Measurements from ENCODE around the gene TOR1AIP2.
"Not testable (repeated sequence)": the region's sequence is repeated elsewhere in the genome, so short reads cannot be mapped to it uniquely, and the experiment has no call there.

Gene TOR1AIP2

GRCh38 chr1:179805291-179806195 lies 72.1 kb downstream of the TOR1AIP2 start:
- no peak overlapping the region for H3K4me3 ChIP-seq (ENCODE audit: low read depth, low read length)
- TF ChIP-seq, protein P1, sequence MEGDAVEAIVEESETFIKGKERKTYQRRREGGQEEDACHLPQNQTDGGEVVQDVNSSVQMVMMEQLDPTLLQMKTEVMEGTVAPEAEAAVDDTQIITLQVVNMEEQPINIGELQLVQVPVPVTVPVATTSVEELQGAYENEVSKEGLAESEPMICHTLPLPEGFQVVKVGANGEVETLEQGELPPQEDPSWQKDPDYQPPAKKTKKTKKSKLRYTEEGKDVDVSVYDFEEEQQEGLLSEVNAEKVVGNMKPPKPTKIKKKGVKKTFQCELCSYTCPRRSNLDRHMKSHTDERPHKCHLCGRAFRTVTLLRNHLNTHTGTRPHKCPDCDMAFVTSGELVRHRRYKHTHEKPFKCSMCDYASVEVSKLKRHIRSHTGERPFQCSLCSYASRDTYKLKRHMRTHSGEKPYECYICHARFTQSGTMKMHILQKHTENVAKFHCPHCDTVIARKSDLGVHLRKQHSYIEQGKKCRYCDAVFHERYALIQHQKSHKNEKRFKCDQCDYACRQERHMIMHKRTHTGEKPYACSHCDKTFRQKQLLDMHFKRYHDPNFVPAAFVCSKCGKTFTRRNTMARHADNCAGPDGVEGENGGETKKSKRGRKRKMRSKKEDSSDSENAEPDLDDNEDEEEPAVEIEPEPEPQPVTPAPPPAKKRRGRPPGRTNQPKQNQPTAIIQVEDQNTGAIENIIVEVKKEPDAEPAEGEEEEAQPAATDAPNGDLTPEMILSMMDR (IDR thresholded peaks at IDR 0.05; ENCODE audit: low read depth, low read length), result no peak
- DNase-seq (ENCODE audit: low read depth, low spot score), result no peak
- in situ Hi-C loops (cut with HindIII; ENCODE audit: low sequenced_read_pairs), result no loop called here

DNA sequence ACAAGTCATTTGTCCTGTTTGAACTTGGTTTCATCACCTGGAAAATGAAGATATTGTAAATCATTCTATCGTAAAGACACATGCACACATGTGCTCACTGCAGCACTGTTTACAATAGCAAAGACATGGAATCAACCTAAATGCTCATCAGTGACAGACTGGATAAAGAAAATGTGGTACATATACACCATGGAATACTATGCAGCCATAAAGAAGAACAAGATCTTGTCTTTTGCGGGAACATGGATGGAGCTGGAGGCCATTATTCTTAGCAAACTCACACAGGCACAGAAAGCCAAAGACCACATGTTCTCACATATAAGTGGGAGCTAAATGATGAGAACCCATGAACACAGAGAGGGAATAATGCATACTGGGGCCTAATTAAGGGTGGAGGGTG lies 73.2 kb downstream of the TOR1AIP2 start:
- H3K4me3 ChIP-seq (ENCODE audit: low read depth, low read length); in situ Hi-C loops (cut with HindIII; ENCODE audit: low sequenced_read_pairs): not testable (repeated sequence)

DNA sequence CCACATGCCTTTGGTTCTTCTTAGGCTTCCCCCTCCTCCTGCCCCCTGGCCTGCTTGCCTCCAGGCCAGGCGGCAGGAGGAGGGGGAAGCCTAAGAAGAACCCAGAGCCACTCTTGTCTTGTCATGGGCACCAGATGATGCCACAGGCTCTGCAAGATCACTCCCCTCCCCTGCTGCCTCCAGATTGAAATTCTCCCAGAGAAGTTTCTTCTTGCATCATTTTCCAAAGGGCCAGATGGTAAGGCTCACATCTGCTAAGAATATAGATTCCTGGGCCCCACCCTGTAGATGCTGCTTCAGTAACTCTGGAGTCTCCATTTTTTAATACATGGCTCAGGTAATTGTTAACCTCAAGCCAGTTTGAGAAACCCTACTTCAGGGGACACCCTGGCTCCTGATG lies 73.7 kb downstream of the TOR1AIP2 start:
- in situ Hi-C loops (cut with HindIII; ENCODE audit: low sequenced_read_pairs), result no loop called here
- TF ChIP-seq, protein P1 (IDR thresholded peaks at IDR 0.05; ENCODE audit: low read depth, low read length), result no peak
- no peak overlapping the region for H3K4me3 ChIP-seq (ENCODE audit: low read depth, low read length)
- no peak for DNase-seq (ENCODE audit: low read depth, low spot score)

More for the DNA sequence above, 73.2 kb downstream of the TOR1AIP2 start:
- not testable (repeated sequence) for DNase-seq (ENCODE audit: low read depth, low spot score)

DNA sequence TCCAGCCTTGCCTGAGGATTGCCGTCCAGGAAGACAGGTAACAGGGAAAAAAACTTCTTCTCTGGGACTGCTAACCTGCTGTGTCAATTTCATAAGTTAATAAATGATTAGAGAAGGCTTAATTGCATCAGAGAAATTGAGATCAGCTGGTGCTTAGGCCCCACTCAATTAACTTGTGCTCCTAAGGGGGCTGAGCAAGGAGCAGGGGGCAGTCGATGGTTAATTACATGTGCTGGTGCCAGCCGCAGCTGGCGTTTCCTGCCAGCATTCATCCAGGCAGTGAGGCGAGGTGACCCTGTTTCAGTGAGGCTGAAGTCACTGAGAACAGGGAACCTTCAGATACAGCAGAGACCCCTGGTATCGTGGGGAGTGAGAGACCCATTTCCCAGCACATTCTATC lies 74.5 kb downstream of the TOR1AIP2 start:
- no peak for DNase-seq (ENCODE audit: low read depth, low spot score)
- TF ChIP-seq, protein P1 (IDR thresholded peaks at IDR 0.05; ENCODE audit: low read depth, low read length), result no peak
- in situ Hi-C loops (cut with HindIII; ENCODE audit: low sequenced_read_pairs), result no loop called here
- no peak overlapping the region for H3K4me3 ChIP-seq (ENCODE audit: low read depth, low read length)

DNA sequence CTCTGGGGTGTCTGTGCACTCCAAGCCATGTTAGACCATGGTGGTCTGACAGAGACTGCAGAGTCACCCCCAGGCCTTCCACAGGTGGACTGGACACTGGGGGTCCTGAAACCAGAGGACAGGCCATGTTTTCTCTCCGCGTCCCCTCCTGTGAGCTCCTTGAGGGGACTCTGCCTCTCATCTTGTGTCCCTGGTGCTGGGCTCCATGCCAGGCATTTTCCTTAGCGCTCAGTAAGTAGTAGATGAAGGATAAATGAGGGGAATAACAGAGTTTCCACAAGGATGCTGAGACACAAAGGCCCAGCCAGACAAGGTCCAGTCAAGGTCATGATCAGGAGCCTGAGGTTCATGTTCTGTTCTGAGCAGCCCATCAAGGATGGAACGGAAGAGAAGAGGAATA lies 77.1 kb downstream of the TOR1AIP2 start:
- no peak for DNase-seq (ENCODE audit: low read depth, low spot score)
- H3K4me3 ChIP-seq (ENCODE audit: low read depth, low read length), result no peak overlapping the region
- TF ChIP-seq, protein P1 (IDR thresholded peaks at IDR 0.05; ENCODE audit: low read depth, low read length), result no peak
- in situ Hi-C loops (cut with HindIII; ENCODE audit: low sequenced_read_pairs), result no loop called here

DNA sequence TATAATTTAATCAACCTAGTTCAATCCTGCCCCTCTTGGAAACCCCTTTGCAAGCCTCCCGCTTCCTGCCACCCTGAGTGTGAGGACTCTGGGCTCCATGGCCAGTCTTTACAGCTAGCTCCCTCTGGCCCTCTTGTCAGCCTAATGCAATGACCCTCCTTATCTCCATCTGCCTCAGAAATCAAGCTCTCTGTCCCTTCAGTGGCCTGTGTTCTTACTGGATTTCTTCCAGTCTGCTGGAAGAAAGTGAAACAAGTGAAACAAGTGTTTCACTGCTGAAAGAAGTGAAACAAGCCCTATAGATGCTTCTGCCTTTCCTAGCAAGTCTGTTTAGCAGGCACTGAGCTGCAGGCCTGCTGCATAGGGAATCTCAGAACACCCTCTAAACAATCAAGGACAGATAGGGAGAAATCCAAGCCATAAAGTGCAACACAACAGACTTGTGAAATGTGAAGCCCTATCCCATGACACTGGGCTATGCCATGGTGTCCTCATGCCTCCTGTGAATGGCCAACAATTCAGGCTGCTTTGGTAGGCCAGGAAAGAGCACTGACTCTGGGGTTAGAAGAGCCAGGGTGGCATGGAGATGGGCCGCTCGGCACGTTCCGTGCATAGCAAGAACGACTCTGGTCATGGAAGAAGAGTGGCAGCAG lies 78.6 kb downstream of the TOR1AIP2 start:
- TF ChIP-seq, protein P1 (IDR thresholded peaks at IDR 0.05; ENCODE audit: low read depth, low read length), result no peak
- no peak for DNase-seq (ENCODE audit: low read depth, low spot score)
- in situ Hi-C loops (cut with HindIII; ENCODE audit: low sequenced_read_pairs), result no loop called here
- H3K4me3 ChIP-seq (ENCODE audit: low read depth, low read length), result no peak overlapping the region
